ENCODE measurements around the gene MED26. TPM values are rescaled to one million over a fixed set of nuclear protein-coding genes. Genes with fewer than 3 reads are reported as not detected.

MED26 gene
- total and polyA plus RNA-seq, 2 experiments from 2014 or later, result 4.4 to 6.7 TPM

DNA sequence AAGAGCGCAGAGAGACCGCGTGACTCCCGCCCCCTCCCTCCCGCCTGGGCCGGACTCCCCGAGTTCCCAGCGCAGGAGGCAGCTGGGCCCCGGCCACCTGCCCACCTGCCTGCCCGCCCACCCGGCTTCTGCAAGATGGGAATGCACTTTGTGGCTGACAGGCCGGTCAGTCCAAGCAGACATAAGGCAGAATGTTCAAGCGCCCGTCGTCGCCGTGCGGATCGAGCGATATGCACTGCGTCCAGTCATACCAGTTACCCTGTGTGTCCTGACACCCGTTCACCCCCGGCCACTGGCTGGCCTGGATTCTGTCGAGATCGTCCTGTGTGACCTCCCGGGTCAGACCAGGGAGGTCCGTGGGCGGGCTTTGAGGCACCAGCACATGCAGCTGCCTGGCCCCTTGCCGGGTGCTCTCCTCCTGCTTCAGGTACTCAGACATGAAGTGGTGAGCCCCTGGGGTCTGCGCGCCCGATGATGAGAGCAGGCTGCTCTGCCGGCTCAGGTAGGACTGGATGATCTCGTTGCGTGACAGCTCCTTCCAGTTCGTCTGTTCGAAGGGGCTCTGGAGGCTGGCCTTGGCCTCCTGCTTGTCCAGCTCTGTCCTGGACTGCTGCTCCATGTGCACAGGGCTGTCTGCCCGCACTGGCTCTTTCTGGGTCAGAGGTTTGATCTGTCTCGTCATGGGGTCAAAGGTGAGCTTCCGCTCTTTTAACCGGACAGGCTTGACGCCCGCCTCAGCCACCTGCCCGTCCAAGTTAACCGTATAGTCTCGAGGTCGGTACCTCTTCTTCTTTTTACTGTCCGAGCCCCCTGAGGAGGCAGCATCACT lies 51.9 kb downstream of the MED26 start:
- Histone ChIP-seq H3F3A (ENCODE audit: insufficient read depth) (0 out of 2 replicates have a peak, but pooled peaks cover 6% of the 10 kb centered on the region), H3K4me1 (ENCODE audit: insufficient read depth) (peaks cover 13% of the 10 kb centered on the region), H3K9me2 (ENCODE audit: insufficient read depth) (no peaks in the 10 kb centered on the region), H4K20me1 (ENCODE audit: insufficient read depth) (peaks cover 8% of the 10 kb centered on the region; the same call in 1 of the 2 replicates), H3K4me3 (no peak overlapping the region), H3K9me3 (ENCODE audit: low read depth) (no peaks in the 10 kb centered on the region), H3K4me2 (ENCODE audit: unreplicated experiment) (no peak overlapping the region), H3K36me3 (ENCODE audit: low read depth) (no peaks in the 10 kb centered on the region), H2AFZ (no peak overlapping the region), H3K27me3 (replicated peaks; ENCODE audit: insufficient read depth) (no peaks in the 10 kb centered on the region), H3K79me2 (ENCODE audit: insufficient read depth) (peaks cover 96% of the 10 kb centered on the region), H3K27ac (no peak overlapping the region), H3K9ac (no peak overlapping the region)
- 84 to 86% methylated on average over 39 to 48 of the region's 48 CpGs for WGBS, 2 experiments (ENCODE audit: low coverage in 1 of 2, low lambda C conversion rate in 2 of 2, missing lambda C conversion rate in 2 of 2)
- in situ Hi-C loops (cut with MboI), result no loop called here
- TF ChIP-seq EZH2 (IDR thresholded peaks at IDR 0.05; ENCODE audit: insufficient read depth, poor library complexity, severe bottlenecking) (no peak), EZH2phosphoT487 (IDR thresholded peaks at IDR 0.05; ENCODE audit: insufficient read depth, low read depth) (no peak)
- no peak for DNase-seq

DNA sequence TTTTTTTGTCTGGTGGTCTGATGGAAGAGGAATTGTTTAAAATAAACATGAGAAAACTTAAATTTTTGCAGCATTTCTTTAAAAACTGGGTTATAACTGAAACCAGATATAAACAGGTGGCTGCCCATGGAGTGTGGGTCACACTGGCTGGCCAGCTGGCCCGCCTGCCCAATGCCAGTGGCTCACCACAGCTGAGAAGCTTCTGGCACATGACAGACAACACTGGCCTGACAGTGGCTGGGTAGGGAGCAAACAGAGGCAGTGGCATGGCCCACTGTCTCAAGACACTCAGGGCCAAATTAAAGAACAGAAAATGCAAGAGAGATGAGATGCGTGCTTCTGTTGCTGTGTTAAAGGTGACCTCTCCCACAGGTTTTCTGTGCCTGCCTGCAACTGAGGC lies 52.7 kb downstream of the MED26 start:
- H4K20me1 ChIP-seq (ENCODE audit: insufficient read depth), result peaks cover 4% of the 10 kb centered on the region; the same call in 1 of the 2 replicates
- H3K4me3 ChIP-seq, result no peak overlapping the region
- no peak overlapping the region for H2AFZ ChIP-seq
- no peak overlapping the region for H3K9ac ChIP-seq
- WGBS, 2 experiments (ENCODE audit: low coverage in 1 of 2, low lambda C conversion rate in 2 of 2, missing lambda C conversion rate in 2 of 2), result 97 to 100% methylated on average over 2 of the region's 2 CpGs
- H3K4me1 ChIP-seq (ENCODE audit: insufficient read depth), result peaks cover 12% of the 10 kb centered on the region
- H3K9me3 ChIP-seq (ENCODE audit: low read depth), result no peaks in the 10 kb centered on the region
- no peak overlapping the region for H3K4me2 ChIP-seq (ENCODE audit: unreplicated experiment)
- 0 out of 2 replicates have a peak, but pooled peaks cover 6% of the 10 kb centered on the region for H3F3A ChIP-seq (ENCODE audit: insufficient read depth)
- DNase-seq, result no peak
- H3K27me3 ChIP-seq (replicated peaks; ENCODE audit: insufficient read depth), result no peaks in the 10 kb centered on the region
- peaks cover 96% of the 10 kb centered on the region for H3K79me2 ChIP-seq (ENCODE audit: insufficient read depth)
- H3K9me2 ChIP-seq (ENCODE audit: insufficient read depth), result no peaks in the 10 kb centered on the region
- H3K36me3 ChIP-seq (ENCODE audit: low read depth), result no peaks in the 10 kb centered on the region
- no peak overlapping the region for H3K27ac ChIP-seq
- in situ Hi-C loops (cut with MboI), result no loop called here
- TF ChIP-seq EZH2phosphoT487 (IDR thresholded peaks at IDR 0.05; ENCODE audit: insufficient read depth, low read depth) (no peak), EZH2 (IDR thresholded peaks at IDR 0.05; ENCODE audit: insufficient read depth, poor library complexity, severe bottlenecking) (no peak)

DNA sequence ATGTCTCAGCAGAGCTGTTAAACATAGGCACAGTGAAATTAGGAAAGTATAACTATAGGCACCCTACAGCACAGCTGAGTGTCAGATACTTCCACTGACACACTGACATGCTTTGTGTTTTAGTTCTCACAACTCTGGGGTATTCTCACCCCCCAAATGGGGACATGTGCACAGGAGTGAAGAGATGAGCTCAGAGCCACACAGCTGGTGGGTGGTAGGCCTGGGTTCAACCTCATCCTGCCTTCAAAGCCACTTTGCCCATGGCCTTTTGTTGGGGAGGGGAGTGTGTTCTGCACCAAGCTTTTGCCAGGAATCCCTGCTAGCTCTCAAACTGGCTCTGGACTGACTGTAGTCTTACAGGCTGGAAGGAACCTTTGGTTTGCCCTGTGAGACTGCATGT lies 54.1 kb downstream of the MED26 start:
- Histone ChIP-seq H3K9me3 (ENCODE audit: low read depth) (no peaks in the 10 kb centered on the region), H3K27ac (no peak overlapping the region), H2AFZ (no peak overlapping the region), H3K4me1 (ENCODE audit: insufficient read depth) (peaks cover 16% of the 10 kb centered on the region), H3K79me2 (ENCODE audit: insufficient read depth) (peaks cover 96% of the 10 kb centered on the region), H3K9ac (no peak overlapping the region; the same call in 1 of the 2 replicates), H3K4me3 (peak overlapping the region; percentile 100), H3K36me3 (ENCODE audit: low read depth) (no peaks in the 10 kb centered on the region; the same call in 1 of the 2 replicates), H3K4me2 (ENCODE audit: unreplicated experiment) (peak overlapping the region; percentile 83), H3F3A (ENCODE audit: insufficient read depth) (0 out of 2 replicates have a peak, but pooled peaks cover 6% of the 10 kb centered on the region), H4K20me1 (ENCODE audit: insufficient read depth) (no peaks in the 10 kb centered on the region), H3K27me3 (replicated peaks; ENCODE audit: insufficient read depth) (no peaks in the 10 kb centered on the region), H3K9me2 (ENCODE audit: insufficient read depth) (no peaks in the 10 kb centered on the region)
- no peak for TF ChIP-seq EZH2phosphoT487 (IDR thresholded peaks at IDR 0.05; ENCODE audit: insufficient read depth, low read depth)
- TF ChIP-seq EZH2 (IDR thresholded peaks at IDR 0.05; ENCODE audit: insufficient read depth, poor library complexity, severe bottlenecking), result no peak
- in situ Hi-C loops (cut with MboI), result no loop called here
- no peak for DNase-seq

DNA sequence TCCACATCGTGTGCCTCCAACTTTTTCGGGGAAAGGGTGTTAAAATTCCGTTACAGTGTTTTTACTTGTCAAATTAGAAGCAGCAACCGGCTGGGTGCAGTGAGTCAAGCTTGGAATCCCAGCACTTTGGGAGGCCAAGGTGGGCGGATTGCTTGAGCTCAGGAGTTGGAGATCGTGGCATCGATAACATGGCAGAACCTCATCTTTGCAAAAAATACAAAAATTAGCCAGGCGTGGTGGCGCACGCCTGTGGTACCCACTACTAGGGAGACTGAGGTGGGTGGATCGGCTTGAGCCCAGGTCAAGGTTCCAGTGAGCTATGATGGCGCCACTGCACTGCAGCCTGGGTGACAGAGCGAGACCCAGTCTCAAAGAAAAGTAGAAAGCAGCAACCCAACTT lies 54.7 kb downstream of the MED26 start:
- WGBS, 2 experiments (ENCODE audit: low coverage in 1 of 2, low lambda C conversion rate in 2 of 2, missing lambda C conversion rate in 2 of 2), result 66 to 69% methylated on average over 13 of the region's 13 CpGs
- Histone ChIP-seq H3K79me2 (ENCODE audit: insufficient read depth) (peaks cover 96% of the 10 kb centered on the region), H3K27ac (peak overlapping the region; percentile 77), H3K9me2 (ENCODE audit: insufficient read depth) (no peaks in the 10 kb centered on the region), H2AFZ (no peak overlapping the region), H3K4me3 (peak overlapping the region; percentile 100), H3K36me3 (ENCODE audit: low read depth) (no peaks in the 10 kb centered on the region; the same call in 1 of the 2 replicates), H3K27me3 (replicated peaks; ENCODE audit: insufficient read depth) (no peaks in the 10 kb centered on the region), H3K9me3 (ENCODE audit: low read depth) (no peaks in the 10 kb centered on the region), H3K4me1 (ENCODE audit: insufficient read depth) (peaks cover 21% of the 10 kb centered on the region), H3F3A (ENCODE audit: insufficient read depth) (0 out of 2 replicates have a peak, but pooled peaks cover 6% of the 10 kb centered on the region), H3K9ac (peak overlapping the region; percentile 93), H4K20me1 (ENCODE audit: insufficient read depth) (no peaks in the 10 kb centered on the region), H3K4me2 (ENCODE audit: unreplicated experiment) (peak overlapping the region; percentile 83)
- TF ChIP-seq EZH2phosphoT487 (IDR thresholded peaks at IDR 0.05; ENCODE audit: insufficient read depth, low read depth) (no peak), EZH2 (IDR thresholded peaks at IDR 0.05; ENCODE audit: insufficient read depth, poor library complexity, severe bottlenecking) (no peak)
- in situ Hi-C loops (cut with MboI), result no loop called here
- DNase-seq, result peak; percentile 23

Measured in GM23248 (cell line).